ENCODE measurements around the gene ATXN1.

DNA sequence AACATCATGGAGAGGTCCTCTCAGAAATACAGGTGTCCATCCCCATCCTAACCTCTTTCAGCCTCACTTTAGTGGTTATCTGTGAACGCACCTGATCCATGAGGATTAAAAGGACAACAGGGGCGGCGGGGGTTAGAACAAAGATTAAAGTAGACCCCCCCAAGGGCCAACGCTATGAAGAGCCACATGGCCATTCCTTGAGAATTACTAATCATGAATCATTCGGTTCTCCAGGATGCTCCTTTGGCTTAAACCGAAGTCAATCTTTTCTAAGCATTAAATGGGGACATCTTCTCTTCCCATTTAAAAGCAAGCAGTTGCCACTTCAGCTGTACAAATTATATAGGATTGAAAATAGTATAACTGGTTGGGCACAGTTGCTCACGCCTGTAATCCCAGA, 310.4 kb downstream of the ATXN1 start:
- TF ChIP-seq, protein P1, sequence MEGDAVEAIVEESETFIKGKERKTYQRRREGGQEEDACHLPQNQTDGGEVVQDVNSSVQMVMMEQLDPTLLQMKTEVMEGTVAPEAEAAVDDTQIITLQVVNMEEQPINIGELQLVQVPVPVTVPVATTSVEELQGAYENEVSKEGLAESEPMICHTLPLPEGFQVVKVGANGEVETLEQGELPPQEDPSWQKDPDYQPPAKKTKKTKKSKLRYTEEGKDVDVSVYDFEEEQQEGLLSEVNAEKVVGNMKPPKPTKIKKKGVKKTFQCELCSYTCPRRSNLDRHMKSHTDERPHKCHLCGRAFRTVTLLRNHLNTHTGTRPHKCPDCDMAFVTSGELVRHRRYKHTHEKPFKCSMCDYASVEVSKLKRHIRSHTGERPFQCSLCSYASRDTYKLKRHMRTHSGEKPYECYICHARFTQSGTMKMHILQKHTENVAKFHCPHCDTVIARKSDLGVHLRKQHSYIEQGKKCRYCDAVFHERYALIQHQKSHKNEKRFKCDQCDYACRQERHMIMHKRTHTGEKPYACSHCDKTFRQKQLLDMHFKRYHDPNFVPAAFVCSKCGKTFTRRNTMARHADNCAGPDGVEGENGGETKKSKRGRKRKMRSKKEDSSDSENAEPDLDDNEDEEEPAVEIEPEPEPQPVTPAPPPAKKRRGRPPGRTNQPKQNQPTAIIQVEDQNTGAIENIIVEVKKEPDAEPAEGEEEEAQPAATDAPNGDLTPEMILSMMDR (tag by site-specific recombination; IDR thresholded peaks at IDR 0.05): no peak
- TF ChIP-seq ZEB2 (tag by site-specific recombination; IDR thresholded peaks at IDR 0.05) (no peak), ZNF404 (tag by site-specific recombination; IDR thresholded peaks at IDR 0.05) (no peak), ZNF114 (tag by site-specific recombination; IDR thresholded peaks at IDR 0.05) (no peak), ZNF514 (tag by site-specific recombination; IDR thresholded peaks at IDR 0.05) (no peak), ZNF596 (tag by site-specific recombination; IDR thresholded peaks at IDR 0.05) (no peak), ZBTB7A (tag by site-specific recombination; IDR thresholded peaks at IDR 0.05; ENCODE audit: low read depth) (no peak)
- TF ChIP-seq, protein P2, sequence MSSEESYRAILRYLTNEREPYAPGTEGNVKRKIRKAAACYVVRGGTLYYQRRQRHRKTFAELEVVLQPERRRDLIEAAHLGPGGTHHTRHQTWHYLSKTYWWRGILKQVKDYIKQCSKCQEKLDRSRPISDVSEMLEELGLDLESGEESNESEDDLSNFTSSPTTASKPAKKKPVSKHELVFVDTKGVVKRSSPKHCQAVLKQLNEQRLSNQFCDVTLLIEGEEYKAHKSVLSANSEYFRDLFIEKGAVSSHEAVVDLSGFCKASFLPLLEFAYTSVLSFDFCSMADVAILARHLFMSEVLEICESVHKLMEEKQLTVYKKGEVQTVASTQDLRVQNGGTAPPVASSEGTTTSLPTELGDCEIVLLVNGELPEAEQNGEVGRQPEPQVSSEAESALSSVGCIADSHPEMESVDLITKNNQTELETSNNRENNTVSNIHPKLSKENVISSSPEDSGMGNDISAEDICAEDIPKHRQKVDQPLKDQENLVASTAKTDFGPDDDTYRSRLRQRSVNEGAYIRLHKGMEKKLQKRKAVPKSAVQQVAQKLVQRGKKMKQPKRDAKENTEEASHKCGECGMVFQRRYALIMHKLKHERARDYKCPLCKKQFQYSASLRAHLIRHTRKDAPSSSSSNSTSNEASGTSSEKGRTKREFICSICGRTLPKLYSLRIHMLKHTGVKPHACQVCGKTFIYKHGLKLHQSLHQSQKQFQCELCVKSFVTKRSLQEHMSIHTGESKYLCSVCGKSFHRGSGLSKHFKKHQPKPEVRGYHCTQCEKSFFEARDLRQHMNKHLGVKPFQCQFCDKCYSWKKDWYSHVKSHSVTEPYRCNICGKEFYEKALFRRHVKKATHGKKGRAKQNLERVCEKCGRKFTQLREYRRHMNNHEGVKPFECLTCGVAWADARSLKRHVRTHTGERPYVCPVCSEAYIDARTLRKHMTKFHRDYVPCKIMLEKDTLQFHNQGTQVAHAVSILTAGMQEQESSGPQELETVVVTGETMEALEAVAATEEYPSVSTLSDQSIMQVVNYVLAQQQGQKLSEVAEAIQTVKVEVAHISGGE (tag by site-specific recombination; conservative IDR thresholded peaks at IDR 0.05; ENCODE audit: low read depth): no peak
- TF ChIP-seq, protein P3, sequence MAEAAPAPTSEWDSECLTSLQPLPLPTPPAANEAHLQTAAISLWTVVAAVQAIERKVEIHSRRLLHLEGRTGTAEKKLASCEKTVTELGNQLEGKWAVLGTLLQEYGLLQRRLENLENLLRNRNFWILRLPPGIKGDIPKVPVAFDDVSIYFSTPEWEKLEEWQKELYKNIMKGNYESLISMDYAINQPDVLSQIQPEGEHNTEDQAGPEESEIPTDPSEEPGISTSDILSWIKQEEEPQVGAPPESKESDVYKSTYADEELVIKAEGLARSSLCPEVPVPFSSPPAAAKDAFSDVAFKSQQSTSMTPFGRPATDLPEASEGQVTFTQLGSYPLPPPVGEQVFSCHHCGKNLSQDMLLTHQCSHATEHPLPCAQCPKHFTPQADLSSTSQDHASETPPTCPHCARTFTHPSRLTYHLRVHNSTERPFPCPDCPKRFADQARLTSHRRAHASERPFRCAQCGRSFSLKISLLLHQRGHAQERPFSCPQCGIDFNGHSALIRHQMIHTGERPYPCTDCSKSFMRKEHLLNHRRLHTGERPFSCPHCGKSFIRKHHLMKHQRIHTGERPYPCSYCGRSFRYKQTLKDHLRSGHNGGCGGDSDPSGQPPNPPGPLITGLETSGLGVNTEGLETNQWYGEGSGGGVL (tag by site-specific recombination; IDR thresholded peaks at IDR 0.05): no peak
- TF ChIP-seq, protein P4, sequence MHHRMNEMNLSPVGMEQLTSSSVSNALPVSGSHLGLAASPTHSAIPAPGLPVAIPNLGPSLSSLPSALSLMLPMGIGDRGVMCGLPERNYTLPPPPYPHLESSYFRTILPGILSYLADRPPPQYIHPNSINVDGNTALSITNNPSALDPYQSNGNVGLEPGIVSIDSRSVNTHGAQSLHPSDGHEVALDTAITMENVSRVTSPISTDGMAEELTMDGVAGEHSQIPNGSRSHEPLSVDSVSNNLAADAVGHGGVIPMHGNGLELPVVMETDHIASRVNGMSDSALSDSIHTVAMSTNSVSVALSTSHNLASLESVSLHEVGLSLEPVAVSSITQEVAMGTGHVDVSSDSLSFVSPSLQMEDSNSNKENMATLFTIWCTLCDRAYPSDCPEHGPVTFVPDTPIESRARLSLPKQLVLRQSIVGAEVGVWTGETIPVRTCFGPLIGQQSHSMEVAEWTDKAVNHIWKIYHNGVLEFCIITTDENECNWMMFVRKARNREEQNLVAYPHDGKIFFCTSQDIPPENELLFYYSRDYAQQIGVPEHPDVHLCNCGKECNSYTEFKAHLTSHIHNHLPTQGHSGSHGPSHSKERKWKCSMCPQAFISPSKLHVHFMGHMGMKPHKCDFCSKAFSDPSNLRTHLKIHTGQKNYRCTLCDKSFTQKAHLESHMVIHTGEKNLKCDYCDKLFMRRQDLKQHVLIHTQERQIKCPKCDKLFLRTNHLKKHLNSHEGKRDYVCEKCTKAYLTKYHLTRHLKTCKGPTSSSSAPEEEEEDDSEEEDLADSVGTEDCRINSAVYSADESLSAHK (tag by site-specific recombination; IDR thresholded peaks at IDR 0.05): no peak
- TF ChIP-seq, protein P5, sequence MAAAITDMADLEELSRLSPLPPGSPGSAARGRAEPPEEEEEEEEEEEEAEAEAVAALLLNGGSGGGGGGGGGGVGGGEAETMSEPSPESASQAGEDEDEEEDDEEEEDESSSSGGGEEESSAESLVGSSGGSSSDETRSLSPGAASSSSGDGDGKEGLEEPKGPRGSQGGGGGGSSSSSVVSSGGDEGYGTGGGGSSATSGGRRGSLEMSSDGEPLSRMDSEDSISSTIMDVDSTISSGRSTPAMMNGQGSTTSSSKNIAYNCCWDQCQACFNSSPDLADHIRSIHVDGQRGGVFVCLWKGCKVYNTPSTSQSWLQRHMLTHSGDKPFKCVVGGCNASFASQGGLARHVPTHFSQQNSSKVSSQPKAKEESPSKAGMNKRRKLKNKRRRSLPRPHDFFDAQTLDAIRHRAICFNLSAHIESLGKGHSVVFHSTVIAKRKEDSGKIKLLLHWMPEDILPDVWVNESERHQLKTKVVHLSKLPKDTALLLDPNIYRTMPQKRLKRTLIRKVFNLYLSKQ (tag by site-specific recombination; IDR thresholded peaks at IDR 0.05; ENCODE audit: borderline replicate concordance): no peak
